Brain microvascular endothelial cell (primary cell): Measurements from ENCODE around the gene KANTR.

ENCODE experiments used
- DNase-seq: peaks from one replicate; pipeline ENCODE4 v3.0.0-alpha.2; 2020
- H3K27ac ChIP-seq: fragments of 250-450 bp; sonication (Bioruptor Pico); 2 replicates; pipeline ENCODE4 v1.5.1; 2020; ENCODE audit warnings: mild to moderate bottlenecking, moderate library complexity
- H3K27me3 ChIP-seq: fragments of 250-450 bp; sonication (Bioruptor Pico); replicated peaks from 2 replicates; pipeline ENCODE4 v1.5.1; 2020; ENCODE audit warnings: mild to moderate bottlenecking
- H3K36me3 ChIP-seq: fragments of 250-450 bp; sonication (Bioruptor Pico); replicated peaks from 2 replicates; pipeline ENCODE4 v1.5.1; 2020; ENCODE audit warnings: mild to moderate bottlenecking
- H3K4me3 ChIP-seq: 2 replicates; pipeline ENCODE4 v1.5.1; 2011; ENCODE audit warnings: low read depth, mild to moderate bottlenecking, control low read depth, low read length, moderate library complexity
- CTCF ChIP-seq: IDR thresholded peaks from 2 replicates; pipeline ENCODE4 v1.5.1; 2011; ENCODE audit warnings: low read depth, mild to moderate bottlenecking, moderate library complexity, low read length, control low read depth, inconsistent platforms; ENCODE audit errors: missing control alignments
- in situ Hi-C: cut with HindIII; loops from 2 replicates; pipeline ENCODE4 v1.10.0; 2017; ENCODE audit warnings: low sequenced_read_pairs, low pct_ligation_motif_present

KANTR gene

GRCh38 chrX:53153581-53153980 lies 59.6 kb downstream of the KANTR start:
- Histone ChIP-seq H3K36me3 (no peaks in the 10 kb centered on the region), H3K27ac (no peak overlapping the region), H3K27me3 (no peaks in the 10 kb centered on the region), H3K4me3 (no peak overlapping the region)
- in situ Hi-C loops, result no loop called here
- no peak for DNase-seq
- TF ChIP-seq CTCF, result no peak

GRCh38 chrX:53155512-53156206 lies 61.7 kb downstream of the KANTR start:
- H3K27me3 ChIP-seq, result no peaks in the 10 kb centered on the region
- in situ Hi-C loops, result no loop called here
- DNase-seq, result no peak

DNA sequence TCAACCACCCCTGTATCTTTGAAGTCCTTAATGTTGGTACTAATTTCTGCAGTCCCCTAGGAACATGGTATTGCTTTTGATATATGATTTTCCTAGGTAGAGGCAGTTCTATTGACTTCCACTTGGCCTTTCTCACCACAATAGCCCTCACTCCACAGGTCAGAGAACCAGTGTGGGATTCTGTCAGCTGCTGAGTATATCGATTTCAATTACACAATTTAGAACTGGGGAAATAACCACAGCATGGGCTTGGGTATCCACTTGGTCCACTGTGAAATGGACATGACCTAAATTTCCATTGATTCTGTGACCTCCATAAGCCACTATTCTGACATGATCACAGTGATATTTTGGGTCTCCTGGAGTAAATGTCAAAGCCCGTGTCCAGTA lies 62.3 kb downstream of the KANTR start:
- DNase-seq, result no peak
- no peak overlapping the region for H3K27ac ChIP-seq
- in situ Hi-C loops, result no loop called here
- no peak for TF ChIP-seq CTCF
- no peaks in the 10 kb centered on the region for H3K36me3 ChIP-seq
- H3K4me3 ChIP-seq, result no peak overlapping the region
- H3K27me3 ChIP-seq, result no peaks in the 10 kb centered on the region

More at GRCh38 chrX:53155512-53156206, 61.7 kb downstream of the KANTR start:
- H3K4me3 ChIP-seq, result no peak overlapping the region
- no peak overlapping the region for H3K27ac ChIP-seq
- no peaks in the 10 kb centered on the region for H3K36me3 ChIP-seq
- TF ChIP-seq CTCF, result no peak

- Histone ChIP-seq H3K27ac (no peak overlapping the region), H3K27me3 (no peaks in the 10 kb centered on the region), H3K4me3 (no peak overlapping the region), H3K36me3 (no peaks in the 10 kb centered on the region)
- in situ Hi-C loops, result no loop called here
- no peak for DNase-seq
- no peak for TF ChIP-seq CTCF
Observed at GRCh38 chrX:53159184-53159583, 65.2 kb downstream of the KANTR start.

DNA sequence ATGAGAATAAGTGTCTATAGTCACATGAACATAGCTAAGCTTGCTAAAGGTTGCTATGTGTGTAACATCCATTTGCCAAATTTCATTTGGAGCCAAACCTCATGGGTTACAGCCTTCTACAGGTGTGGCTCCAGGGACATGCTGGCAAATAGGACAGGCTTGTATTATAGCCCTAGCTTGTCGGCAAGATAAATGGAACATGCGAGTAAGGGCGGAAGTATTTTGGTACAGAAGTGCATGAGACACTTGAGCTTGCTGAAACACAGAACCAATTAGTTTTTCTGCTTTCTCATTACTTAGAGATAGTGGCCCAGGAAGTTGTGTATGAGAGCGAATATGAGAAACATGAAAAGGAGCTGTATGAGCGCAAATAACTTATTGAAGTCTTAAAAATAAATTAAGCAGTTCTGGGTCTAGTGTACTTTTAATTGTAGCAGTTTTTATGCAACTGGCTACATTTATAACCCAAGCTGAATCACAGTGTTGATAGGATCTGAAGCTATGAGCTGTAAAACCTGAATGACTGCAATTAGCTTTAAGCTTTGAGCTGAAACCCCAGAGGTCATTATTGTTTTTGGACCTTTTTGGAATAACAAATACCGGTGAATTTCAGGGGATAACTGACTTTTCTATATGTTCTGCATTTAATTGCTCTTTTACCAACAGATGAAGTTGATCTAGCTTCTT lies 66.5 kb downstream of the KANTR start:
- in situ Hi-C loops, result no loop called here
- no peak for TF ChIP-seq CTCF

More for the DNA sequence above, 66.5 kb downstream of the KANTR start:
- H3K36me3 ChIP-seq, result no peaks in the 10 kb centered on the region
- no peak overlapping the region for H3K27ac ChIP-seq
- H3K4me3 ChIP-seq, result no peak overlapping the region
- peaks cover 2% of the 10 kb centered on the region for H3K27me3 ChIP-seq
- DNase-seq, result no peak
